Measurements from ENCODE around the gene ABCA9.

Gene ABCA9

DNA sequence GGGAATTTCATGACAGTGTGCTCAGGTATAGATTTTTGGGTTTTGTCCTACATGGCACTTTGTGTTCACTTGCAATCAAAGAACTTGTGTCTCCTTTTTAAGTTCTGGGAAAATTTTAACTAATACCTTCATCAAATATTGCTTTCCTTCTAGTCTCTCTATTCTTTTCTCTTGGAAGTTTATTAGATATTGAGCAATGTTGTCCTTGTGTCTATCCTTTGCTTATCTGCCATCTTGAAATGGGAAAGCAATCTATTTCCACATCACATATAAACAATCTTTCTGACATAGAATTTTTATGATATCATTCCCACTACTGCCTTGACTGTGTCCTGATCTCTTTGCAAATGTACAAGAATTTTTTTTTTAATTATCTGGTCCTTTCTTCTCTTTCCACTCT lies 4.4 kb upstream of the ABCA9 start:
- DNase-seq (ENCODE audit: low spot score) = no peak

DNA sequence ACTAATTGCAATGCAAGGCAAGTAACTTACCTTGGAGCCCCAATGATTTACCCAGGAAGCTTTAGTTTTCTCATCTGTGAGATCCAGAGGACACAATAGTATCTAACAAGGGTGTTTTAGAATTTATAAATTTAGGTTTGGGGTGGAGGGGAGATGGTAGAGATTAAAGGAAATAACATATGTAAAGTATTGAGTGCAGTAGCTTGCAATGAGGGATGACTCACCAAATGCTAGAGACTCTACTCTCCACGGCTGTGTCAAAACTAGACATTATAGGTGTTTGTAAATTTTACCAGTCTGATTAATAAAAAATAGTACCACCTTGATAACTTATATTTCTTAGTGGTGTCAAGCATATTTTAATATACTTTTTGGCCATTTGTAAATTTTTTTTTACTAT lies 3.7 kb upstream of the ABCA9 start:
- DNase-seq (ENCODE audit: low spot score) = no peak

- no peak for DNase-seq (ENCODE audit: low spot score)
Observed at GRCh38 chr17:69064001-69064400, 3.3 kb upstream of the ABCA9 start.

DNA sequence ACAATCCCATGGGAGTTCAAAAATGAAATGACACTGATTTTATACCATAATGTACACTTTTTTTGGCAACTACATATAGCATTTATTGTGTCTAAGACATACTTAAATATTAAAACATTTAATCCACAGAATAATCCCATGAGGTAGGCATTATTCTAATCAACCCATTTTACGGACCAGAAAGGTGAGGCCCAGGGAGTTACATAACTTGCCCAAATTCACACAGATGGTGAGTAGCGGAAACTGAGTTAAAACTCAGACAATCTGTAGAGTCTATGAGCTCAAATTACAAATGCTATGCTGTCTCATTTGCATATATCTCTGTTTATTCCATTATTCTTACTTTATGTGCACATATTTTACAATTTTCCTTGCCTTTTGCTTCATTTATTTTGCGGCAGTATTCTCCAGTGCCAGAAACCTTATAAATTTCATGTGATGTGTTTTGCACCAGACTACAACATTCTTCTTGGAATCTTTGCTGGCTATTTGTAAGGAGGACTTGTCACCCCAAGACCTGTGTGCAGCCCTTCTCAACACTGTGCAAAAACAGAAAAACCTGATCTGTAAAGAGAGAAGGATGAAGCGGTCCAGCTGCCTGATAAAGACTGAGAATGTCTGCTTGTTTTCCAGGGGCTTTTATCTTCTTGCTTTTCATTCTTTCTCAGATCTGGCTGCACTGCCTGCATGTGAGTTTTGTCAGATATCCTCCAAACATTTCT lies 2.3 kb upstream of the ABCA9 start:
- no peak for DNase-seq (ENCODE audit: low spot score)

DNA sequence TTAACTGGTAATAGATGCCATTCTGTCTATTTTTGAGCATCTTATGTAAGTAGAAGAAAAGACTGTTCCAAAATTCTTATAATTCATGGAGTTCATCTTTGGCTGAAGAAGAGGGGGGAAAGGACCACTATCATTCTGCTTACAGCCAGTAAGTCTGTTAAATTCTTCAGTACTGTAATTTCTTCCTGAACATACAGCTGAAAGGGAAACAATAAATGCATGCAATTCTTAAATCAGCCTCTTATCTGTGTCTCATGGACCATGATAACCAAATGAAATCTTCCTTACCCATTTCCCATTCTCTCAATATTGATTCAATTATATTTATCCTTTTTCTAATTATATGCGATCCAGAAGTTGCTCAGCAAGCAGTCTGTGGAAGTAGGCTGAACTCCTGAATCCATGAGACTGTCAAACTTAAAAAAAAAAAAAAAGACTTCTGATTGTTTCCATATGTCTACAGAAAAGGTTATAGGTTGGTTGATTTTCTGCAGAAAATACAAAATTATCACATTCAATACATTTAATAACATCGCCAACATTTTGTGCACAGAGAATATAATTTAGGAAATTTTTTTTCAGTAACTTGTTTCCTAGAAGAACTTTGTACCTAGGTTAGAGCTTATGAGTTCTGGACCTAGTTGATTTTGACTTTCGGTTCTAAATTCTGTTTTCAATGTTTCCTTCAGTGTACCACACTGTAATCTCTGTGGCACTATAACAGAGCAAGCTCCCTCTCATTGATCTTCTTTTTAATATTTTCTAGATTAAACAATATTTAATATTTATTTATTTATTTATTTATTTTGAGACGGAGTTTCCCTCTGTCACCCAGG lies 1.2 kb upstream of the ABCA9 start:
- DNase-seq (ENCODE audit: low spot score) = no peak

DNA sequence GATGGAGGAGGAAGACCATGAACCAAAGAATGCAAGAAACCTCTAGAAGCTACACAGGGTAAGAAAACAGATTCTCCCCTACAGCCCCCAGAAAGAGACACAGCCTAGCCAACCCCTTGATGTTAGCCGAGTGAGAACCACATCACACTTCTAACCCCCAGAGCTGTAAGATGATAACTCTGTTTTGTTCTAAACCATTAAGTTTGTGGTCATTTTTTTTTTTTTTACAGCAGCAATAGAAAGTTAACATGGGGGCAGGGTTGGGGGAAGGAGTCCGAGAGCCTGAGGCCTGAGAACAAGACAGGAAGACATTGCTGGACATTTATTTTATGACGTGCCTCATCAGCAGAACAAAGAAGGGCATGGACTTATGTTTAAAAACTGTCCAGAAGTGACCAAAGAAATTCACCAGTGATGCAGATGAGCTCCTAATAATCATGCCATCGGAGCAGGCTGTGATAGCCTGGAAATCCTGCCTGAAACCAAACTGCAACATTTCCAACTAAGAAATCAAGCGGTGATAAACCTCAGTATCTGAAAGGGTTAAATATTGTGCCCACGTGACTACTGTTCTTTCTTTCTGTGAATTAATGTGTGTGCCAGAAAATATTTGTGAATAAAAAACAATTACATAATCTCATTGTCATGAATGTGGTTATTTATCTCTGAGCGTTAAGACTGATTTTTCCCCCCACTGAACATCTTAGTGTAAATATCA lies 1.1 kb downstream of the ABCA9 start:
- DNase-seq (ENCODE audit: low spot score) = no peak

- no peak for DNase-seq (ENCODE audit: low spot score)
Observed at GRCh38 chr17:69058165-69058564, 2.6 kb downstream of the ABCA9 start.

- no peak for DNase-seq (ENCODE audit: low spot score)
Observed at GRCh38 chr17:69057280-69057679, 3.4 kb downstream of the ABCA9 start.

GRCh38 chr17:69056179-69056823 lies 4.4 kb downstream of the ABCA9 start:
- no peak for DNase-seq (ENCODE audit: low spot score)

GRCh38 chr17:69055334-69055733 lies 5.4 kb downstream of the ABCA9 start:
- DNase-seq (ENCODE audit: low spot score) = no peak

DNA sequence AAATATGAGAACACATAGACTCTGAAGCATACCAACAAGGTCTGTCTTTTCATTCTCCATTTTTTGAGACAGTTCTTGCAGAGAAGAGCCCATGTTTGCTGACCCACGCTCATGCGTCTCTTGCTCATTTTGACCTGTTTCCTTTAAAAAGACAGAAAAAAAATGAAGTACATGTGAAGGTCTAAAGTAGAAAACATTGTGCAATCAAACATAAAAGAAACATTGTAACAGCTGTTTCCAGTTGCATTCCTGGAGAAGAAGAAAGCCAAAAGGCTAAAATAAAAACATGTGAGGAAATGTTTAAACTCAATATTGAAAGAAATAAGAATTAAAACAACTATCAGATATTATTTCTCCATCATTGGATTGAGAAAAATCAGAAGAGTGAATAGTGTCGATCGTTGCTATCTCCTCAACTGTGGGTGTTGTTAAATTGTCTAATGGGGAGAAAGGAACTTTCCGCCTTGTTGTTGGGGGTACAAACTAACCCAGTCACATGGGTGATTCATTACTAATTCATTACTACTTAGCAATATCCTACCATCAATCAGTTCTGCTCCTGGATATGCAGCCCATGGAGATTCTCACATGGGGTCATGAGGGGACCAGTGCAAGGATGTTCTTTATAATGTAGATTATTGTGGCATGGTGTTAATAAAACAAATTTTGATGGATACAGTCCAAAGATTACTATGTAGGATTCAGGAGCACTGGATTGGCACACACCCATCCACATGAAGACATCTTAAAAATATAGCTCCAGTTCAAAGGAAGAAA lies 9.5 kb downstream of the ABCA9 start:
- DNase-seq (ENCODE audit: low spot score) = no peak

DNA sequence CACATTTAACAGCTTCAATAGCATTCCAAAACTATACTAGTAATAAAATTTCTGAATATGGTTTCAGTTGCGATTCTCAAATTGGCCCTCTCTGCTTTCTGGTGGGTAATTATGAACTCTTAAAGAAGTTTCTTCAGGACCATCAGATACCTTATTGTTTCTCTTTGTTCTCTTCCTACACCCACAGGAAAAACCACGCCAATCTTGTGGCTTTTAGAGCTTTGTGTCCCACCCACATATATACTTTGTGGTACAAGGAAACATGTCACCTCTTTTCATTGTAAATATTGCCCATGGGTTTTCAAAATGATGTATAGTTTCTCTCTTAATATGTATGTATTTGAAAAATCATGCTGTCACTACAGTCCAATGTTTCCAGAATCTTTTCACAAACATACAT lies 12.1 kb downstream of the ABCA9 start:
- no peak for DNase-seq (ENCODE audit: low spot score)

- DNase-seq (ENCODE audit: low spot score) = peak; percentile 47
Observed at GRCh38 chr17:69047368-69048263, 13.1 kb downstream of the ABCA9 start.

DNA sequence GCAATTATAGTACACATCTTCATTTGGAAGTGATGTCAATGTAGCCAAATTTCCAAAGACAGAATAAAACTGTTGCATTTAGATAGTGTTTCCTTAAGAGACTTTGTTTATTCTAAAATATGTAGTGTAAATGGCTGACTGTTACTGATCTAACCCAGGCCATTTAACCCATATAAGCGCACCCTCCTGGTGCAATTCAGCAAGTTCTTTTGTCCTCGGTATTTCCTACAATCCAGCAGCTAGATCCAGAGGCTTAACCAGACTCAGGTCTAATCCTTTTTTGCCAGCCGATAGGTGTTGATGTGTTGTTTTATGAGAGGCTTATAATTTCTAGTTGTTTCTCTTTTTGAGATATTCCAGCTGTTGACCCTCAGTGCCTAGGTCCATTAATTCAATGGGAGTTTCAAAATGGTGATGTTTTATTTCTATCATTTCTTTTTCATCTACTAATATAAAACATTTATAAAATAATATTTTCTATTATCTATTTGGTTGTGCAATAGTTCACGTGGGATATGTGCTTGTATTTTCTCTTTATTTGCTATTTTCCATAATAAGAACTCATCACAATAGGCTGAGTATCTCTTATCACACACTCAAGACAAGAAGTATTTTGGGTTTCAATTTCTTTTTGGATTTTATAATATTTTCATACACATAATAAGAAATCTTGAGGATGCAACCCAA lies 14.5 kb downstream of the ABCA9 start:
- no peak for DNase-seq (ENCODE audit: low spot score)

DNA sequence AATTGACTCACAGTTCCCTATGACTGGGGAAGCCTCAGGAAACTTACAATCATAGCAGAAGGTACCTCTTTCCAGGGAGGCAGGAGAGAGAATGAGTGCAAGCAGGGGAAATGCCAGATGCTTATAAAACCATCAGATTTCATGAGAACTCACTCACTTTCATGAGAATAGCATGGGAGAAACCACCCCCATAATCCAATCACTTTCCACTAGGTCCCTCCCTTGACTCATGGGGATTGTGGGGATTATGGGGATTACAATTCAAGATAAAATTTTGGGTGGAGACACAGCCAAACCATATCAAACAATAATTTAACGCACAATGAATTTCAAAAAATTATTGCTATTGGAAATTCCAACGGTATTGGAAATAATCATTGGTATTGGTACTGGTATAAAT lies 15.1 kb downstream of the ABCA9 start:
- DNase-seq (ENCODE audit: low spot score) = no peak

DNA sequence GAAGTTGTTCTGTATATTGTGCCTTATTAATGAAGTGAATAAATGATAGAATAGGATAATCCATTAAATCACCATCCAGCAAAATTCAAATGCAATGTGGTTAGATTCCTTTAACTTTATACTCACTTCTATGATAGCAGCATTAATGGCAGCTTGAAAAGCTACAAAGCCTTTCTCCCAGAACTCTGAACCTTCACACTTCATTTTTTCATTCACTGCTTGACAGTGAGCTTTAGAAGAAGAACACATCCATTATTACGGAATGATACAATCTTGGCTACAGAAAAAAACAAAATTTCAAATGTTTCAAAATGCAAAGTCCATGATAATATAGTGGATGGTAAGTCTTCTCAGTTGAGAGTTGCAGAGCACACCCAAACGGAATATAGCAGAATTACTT lies 16.4 kb downstream of the ABCA9 start:
- DNase-seq (ENCODE audit: low spot score) = no peak

GRCh38 chr17:69043098-69043734 lies 17.5 kb downstream of the ABCA9 start:
- no peak for DNase-seq (ENCODE audit: low spot score)

DNA sequence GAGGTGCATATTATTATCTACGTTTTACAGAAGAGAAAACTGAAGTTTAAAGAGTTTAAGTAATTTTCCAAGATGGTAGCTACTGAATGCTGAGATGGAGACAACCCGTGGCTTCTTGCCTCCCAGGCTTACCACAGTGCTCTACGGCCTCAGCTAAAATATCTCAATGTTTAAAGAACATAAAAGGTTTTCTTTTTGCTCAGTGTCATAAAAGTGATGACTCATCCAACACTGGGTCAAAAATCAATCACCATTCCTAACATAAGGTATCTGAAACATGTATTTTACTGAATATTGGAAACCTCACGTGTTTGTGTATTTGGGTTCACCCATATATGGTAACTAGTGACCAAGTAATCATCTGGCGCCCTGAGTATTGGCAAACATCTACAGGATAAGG lies 18.4 kb downstream of the ABCA9 start:
- no peak for DNase-seq (ENCODE audit: low spot score)

DNA sequence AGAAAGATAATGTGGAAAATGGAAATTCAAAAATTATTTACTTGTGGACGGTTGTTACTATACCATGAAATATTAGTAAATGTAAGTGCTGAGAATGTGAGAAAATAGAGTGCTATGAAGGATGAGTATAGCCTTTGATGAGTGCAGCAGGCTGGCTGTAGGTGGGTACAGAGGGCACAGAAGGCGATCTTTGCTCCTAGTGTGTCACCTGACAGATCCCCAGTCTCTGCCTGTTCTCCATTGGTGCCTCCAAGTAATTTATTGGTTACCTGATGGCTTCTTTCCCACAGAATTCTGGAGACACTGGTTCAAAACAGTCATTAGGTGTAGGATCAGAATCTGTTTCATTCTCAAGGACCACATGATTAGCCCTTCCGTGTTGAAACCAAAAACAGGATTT lies 28.9 kb downstream of the ABCA9 start:
- DNase-seq (ENCODE audit: low spot score) = no peak

GRCh38 chr17:69030169-69030568 lies 30.6 kb downstream of the ABCA9 start:
- DNase-seq (ENCODE audit: low spot score) = no peak
